Muscle layer of colon (tissue), 2 donors: ENCODE measurements around the gene TBXAS1.

Experiments used
- H3K27ac ChIP-seq: one replicate; pipeline ENCODE4 v1.7.0; 2013; ENCODE audit warnings: low read depth, mild to moderate bottlenecking, low read length, moderate library complexity
- H3K27me3 ChIP-seq, 2 donors: one replicate each; pipeline ENCODE4 v1.7.0; 2013; ENCODE audit warnings: low read length in 2 of 2, mild to moderate bottlenecking in 2 of 2; ENCODE audit not compliant: insufficient read depth in 2 of 2, control insufficient read depth in 1 of 2
- H3K36me3 ChIP-seq: one replicate; pipeline ENCODE4 v1.7.0; 2013; ENCODE audit warnings: mild to moderate bottlenecking, low read length; ENCODE audit not compliant: insufficient read depth
- H3K4me1 ChIP-seq: one replicate; pipeline ENCODE4 v1.7.0; 2013; ENCODE audit warnings: mild to moderate bottlenecking, low read length; ENCODE audit not compliant: insufficient read depth
- H3K4me3 ChIP-seq, 2 donors: one replicate each; pipeline ENCODE4 v1.7.0; 2013; ENCODE audit warnings: low read length in 2 of 2, low read depth in 1 of 2, mild to moderate bottlenecking in 1 of 2, moderate library complexity in 1 of 2
- H3K9ac ChIP-seq: one replicate; pipeline ENCODE4 v1.7.0; 2013; ENCODE audit warnings: low read length
- H3K9me3 ChIP-seq: one replicate; pipeline ENCODE4 v1.7.0; 2013; ENCODE audit warnings: mild to moderate bottlenecking, low read length
- donor health status: abdominal sarcoma.
- donor health status: Adenocarcinoma of cecum.

Gene TBXAS1

DNA sequence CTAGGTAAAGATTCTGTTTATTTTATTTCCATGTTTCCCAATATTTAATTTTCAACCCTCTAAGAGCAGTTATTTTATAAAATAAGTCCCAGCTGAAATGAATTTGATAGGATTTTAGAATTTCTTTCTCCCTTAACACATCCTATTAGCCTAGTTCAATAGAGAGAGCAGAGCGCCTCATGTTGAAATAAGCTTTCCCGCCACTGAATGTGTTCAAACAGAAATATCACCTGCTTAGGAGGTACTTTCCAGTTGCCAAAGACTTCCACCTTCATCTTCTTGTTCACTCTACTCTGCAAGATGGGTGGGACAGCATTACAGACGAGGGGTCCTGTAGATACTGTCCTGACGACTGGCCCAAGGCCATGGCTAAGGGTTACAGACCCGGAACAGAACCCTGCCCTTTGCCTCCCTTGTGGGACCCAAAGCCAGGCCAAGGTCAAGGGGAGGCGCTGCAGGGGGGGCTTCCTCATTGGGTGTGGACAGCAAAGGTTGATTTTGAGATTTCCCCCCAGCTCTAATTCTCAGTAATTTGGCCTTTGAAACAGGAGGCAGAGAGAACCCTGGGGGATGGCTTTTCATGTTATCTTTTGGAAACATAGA, 171.7 kb downstream of the TBXAS1 start:
- H3K4me1 ChIP-seq, result no peaks in the 10 kb centered on the region
- no peaks in the 10 kb centered on the region for H3K9me3 ChIP-seq
- H3K4me3 ChIP-seq, result no peak overlapping the region
- no peak overlapping the region for H3K9ac ChIP-seq
- no peak overlapping the region for H3K27ac ChIP-seq
- H3K36me3 ChIP-seq, result no peaks in the 10 kb centered on the region
- no peaks in the 10 kb centered on the region for H3K27me3 ChIP-seq

DNA sequence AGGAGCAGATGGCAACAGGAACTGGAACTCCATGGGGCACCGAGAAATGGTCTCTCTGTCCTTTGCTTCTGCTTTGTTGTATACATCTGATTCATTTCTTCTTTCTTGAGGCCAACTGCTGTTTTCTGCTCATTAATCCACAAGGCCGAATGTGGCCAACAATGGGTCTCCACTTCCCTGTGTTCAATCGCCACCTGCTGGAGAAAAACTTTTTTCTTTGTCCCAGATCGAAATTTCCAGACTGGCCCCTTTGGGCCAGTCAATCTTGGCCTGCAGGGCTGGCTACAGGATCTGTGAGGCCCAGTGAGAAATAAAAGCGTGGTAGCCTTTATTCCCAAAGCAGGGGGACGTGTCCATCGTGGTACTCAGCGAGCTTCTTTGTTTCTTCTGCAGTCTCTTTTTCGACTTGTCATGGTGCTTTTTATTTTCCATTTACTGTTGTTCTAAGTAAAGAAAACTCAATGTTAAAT, 174.9 kb downstream of the TBXAS1 start:
- H3K9me3 ChIP-seq, result no peaks in the 10 kb centered on the region

DNA sequence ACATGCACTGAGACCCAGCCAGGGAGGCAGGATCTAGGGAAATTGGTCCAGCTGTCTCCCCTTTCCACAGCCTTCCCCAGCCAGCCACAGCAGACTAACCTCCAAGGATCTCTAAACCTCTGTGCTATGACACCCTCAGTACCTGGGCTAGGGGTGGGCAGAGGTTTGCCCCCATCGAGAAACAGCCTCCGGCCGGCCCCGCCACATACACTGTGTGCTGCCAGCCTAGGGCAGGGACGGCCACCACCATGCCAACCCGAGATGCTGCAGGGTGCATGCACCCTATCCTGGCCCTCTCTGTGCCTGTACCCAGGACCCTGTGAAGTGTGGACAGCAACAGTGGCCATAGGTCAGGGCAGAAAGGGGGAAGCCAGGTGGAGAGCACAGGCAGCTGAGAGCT, 175.6 kb downstream of the TBXAS1 start:
- H3K9me3 ChIP-seq, result no peaks in the 10 kb centered on the region

More for the DNA sequence above, 174.9 kb downstream of the TBXAS1 start:
- H3K27me3 ChIP-seq, result no peaks in the 10 kb centered on the region
- no peaks in the 10 kb centered on the region for H3K36me3 ChIP-seq
- no peak overlapping the region for H3K9ac ChIP-seq
- no peak overlapping the region for H3K27ac ChIP-seq
- H3K4me1 ChIP-seq, result no peaks in the 10 kb centered on the region
- H3K4me3 ChIP-seq, result no peak overlapping the region

DNA sequence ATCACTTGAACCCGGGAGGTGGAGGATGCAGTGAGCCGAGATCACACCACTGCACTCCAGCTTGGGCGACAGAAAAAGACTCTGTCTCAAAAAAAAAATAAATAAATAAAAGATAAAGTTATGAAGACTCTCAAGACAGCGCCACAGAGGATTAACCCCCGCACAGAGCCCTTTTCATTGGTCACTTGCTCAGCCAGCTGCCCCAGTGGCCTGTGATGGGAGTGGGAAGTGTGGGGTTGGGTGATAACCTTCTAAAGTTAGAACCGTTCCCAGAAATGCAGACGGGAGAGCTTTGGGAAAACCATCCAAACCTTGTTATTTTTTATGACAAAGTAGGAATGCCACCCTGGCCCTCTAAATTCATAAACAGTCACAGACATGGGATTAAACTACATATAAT, 176.3 kb downstream of the TBXAS1 start:
- Histone ChIP-seq H3K27ac (no peak overlapping the region), H3K9me3 (no peaks in the 10 kb centered on the region), H3K36me3 (no peaks in the 10 kb centered on the region), H3K4me1 (no peaks in the 10 kb centered on the region), H3K4me3 (no peak overlapping the region), H3K9ac (no peak overlapping the region), H3K27me3 (no peaks in the 10 kb centered on the region)

More for the DNA sequence above, 175.6 kb downstream of the TBXAS1 start:
- Histone ChIP-seq H3K9ac (no peak overlapping the region), H3K4me3 (no peak overlapping the region), H3K36me3 (no peaks in the 10 kb centered on the region), H3K4me1 (no peaks in the 10 kb centered on the region), H3K27ac (no peak overlapping the region), H3K27me3 (no peaks in the 10 kb centered on the region)

DNA sequence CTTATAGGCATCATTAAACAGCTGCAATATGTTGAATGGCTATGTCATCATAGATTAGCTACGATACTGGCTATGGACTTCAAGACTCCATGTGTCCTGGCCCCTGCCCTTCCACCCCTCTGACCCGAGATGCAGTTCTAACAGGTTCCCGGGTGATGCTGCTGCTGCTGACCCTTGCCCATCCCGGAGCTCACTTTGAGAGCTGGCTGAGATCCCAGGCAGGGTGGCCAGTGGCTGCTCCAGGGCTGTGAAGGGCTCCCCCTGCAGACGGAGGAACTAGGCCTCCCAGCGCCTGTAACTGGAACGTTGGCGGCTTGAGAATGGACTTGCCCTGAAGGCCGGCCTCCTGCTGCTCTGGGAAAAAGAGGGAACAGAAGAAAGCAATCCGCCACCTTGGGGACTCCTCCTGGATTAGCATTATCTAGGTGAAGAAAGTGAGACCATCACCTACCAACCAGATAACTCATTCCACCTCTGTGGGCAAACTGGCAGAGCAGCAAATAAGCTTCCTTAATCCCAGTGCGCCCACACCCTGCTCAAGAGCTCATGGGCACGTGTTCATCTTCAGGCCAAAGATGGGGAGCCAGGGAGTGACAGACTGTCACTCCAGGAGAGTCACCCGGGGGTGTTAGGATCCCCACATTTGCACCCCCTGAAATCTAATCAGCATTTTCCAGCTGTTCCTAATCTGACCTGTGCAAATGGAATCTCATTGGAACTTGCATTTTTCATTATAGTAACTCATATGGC, 176.9 kb downstream of the TBXAS1 start:
- no peaks in the 10 kb centered on the region for H3K9me3 ChIP-seq
- no peaks in the 10 kb centered on the region for H3K36me3 ChIP-seq
- H3K27me3 ChIP-seq, result no peaks in the 10 kb centered on the region
- H3K27ac ChIP-seq, result no peak overlapping the region
- H3K9ac ChIP-seq, result no peak overlapping the region
- no peaks in the 10 kb centered on the region for H3K4me1 ChIP-seq
- H3K4me3 ChIP-seq, result no peak overlapping the region

DNA sequence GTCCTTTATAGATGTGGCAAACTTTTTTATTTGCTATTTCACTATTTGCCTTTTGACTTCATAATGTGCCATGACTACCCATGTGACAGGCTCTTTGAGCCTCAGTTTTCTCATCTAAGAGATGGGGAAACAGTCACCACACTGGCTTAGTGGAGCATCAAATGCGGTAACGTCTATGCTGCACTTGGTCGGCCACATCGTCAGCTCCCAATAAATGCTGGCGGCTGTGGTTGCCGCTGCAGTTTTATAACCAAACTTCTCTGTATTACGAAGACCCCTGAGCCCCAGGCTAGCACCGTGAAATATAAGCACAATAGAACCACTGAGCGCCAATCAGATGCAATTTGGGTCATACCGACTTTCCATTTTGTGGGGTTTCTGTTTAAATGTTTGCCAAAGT, 177.5 kb downstream of the TBXAS1 start:
- Histone ChIP-seq H3K9me3 (no peaks in the 10 kb centered on the region), H3K9ac (no peak overlapping the region), H3K4me1 (no peaks in the 10 kb centered on the region), H3K4me3 (no peak overlapping the region), H3K27me3 (no peaks in the 10 kb centered on the region), H3K36me3 (no peaks in the 10 kb centered on the region), H3K27ac (no peak overlapping the region)

DNA sequence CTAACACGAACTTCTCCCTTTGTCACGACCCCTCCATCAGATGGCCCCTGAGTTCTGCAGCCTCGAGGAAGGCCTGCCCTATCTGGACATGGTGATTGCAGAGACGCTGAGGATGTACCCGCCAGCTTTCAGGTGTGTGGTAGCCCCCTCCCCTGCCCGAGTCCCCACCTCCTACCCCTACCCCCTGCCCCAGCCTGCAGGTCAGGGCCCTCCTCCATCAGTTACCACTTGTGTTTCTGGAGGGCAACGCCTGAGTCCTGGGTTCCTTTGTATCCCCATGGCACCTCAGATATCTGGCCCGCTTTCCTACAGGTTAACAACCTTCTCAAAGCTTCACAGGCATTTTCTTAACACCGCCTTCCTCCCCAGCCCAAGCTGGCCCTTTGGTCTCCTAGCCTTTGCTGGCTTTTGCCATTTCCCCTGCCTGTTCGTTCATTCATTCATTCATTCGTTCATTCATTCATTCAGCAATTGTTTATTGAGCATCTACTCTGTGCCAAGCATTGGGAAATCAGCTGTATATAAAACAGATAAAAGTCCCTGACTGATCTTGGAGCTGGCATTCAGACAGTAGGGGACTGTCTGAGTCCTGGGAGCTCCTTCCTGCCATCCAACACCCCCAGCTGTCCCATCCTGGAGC, 178.1 kb downstream of the TBXAS1 start:
- Histone ChIP-seq H3K36me3 (no peaks in the 10 kb centered on the region), H3K4me3 (no peak overlapping the region), H3K27ac (no peak overlapping the region), H3K9ac (no peak overlapping the region), H3K4me1 (no peaks in the 10 kb centered on the region), H3K9me3 (no peaks in the 10 kb centered on the region), H3K27me3 (no peaks in the 10 kb centered on the region)

DNA sequence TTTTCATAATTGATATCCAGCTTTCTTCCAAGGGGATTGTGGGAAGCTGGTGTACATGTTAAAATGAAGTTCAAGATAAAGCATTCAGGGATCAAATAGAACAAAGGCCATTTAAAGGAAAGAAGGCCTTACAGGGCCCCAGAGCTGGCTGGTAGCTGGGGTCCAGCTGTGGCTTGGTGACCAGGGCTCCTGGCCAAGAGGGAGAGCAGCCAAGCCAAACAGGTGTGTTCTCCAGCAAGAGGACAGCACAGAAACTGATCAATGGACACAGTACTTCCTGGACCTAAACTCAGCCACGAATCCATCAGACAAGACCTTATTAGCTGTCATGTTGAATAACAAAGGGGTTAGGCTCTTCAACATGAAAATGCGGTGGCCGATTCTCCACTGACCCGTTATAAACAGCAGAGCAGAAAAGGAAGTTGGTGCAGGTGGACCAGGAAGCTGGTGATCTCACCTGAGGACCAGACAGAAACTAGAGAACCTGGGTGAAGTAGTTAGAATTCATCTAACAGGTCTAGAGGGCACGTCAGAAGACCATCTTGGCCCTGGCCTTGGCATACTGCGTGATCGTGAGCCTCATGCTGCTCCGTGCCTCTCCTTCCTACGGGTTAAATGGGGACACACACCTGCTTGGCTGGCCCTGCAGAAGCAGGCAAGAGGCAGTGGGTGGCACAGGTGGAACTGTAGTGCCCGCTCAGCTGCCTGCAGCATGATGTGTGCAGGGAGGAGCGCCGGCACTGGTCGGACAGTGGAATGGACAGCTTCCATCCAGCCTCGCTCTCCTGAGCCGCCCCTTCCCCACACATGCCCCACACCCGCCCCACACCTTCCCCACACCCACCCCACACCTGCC, 179.9 kb downstream of the TBXAS1 start:
- no peak overlapping the region for H3K4me3 ChIP-seq
- H3K9ac ChIP-seq, result no peak overlapping the region
- no peak overlapping the region for H3K27ac ChIP-seq

DNA sequence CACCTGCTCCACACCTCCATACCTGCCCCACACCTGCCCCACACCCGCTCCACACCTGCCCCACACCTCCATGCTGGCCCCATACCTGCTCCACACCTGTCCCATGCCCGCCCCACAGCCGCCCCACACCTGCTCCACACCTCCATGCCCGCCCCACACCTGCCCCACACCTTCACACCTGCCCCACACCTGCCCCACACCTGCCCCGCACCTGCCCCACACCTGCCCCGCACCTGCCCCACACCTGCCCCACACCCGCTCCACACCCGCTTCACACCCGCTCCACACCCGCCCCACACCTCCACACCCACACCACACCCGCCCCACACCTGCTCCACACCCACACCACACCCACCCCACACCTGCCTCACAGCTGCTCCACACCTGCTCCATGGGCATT, 180.7 kb downstream of the TBXAS1 start:
- no peaks in the 10 kb centered on the region for H3K27me3 ChIP-seq
- no peaks in the 10 kb centered on the region for H3K4me1 ChIP-seq
- H3K36me3 ChIP-seq, result no peaks in the 10 kb centered on the region
- H3K27ac ChIP-seq, result no peak overlapping the region
- no peak overlapping the region for H3K4me3 ChIP-seq
- H3K9ac ChIP-seq, result no peak overlapping the region
- H3K9me3 ChIP-seq, result no peaks in the 10 kb centered on the region

More for the DNA sequence above, 179.9 kb downstream of the TBXAS1 start:
- no peaks in the 10 kb centered on the region for H3K9me3 ChIP-seq
- no peaks in the 10 kb centered on the region for H3K36me3 ChIP-seq
- H3K27me3 ChIP-seq, result no peaks in the 10 kb centered on the region
- no peaks in the 10 kb centered on the region for H3K4me1 ChIP-seq

DNA sequence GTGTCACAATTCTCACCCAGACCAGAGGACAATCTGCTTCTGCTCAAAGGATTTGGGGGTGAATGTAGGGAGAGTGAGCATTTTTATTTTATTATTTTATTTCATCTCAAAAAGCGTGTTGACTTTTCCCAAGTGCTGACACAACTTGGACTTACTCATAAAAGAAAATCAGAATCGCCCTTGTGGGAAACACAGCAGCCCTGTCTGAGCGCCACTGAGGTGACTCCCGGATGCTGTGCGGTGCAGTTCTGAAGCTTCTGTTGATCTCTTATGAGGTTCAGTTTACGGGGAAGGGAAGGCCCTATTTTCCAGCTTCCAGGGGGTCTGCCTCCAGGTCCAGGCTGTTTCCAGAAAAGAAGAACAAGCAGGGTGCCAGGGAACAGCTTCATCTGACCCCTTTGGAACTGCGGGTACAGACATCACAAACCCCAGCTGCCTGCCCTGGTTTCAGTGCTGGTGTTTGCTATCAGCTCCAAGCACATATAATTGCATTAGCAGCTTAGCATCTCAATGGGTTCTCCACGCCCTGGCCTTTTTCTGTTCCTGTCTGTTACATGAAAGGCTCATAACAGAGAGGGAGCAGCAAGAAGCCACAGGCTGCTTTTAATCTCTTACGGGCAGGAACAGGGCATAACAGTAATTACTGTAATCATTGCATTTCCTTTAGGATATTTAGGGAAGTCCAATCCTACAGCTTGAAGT, 181.3 kb downstream of the TBXAS1 start:
- no peaks in the 10 kb centered on the region for H3K9me3 ChIP-seq
- no peaks in the 10 kb centered on the region for H3K36me3 ChIP-seq
- no peaks in the 10 kb centered on the region for H3K4me1 ChIP-seq
- no peak overlapping the region for H3K4me3 ChIP-seq
- no peak overlapping the region for H3K9ac ChIP-seq
- no peak overlapping the region for H3K27ac ChIP-seq
- no peaks in the 10 kb centered on the region for H3K27me3 ChIP-seq
